PC-9 (cell line): ENCODE measurements around the gene CFAP74. TPM values are rescaled to one million over a fixed set of nuclear protein-coding genes. Genes with fewer than 3 reads are reported as not detected.

ENCODE experiments used
- BruUV-seq: library from RNA; stranded (reverse); fragments of 400-500 nt; replicated peaks from 2 replicates; lab custom pipeline; 2021; lab: Mats Ljungman, UMichigan
- CTCF ChIA-PET: fragments of 300-600 bp; sonication (Branson Sonifier 250); formaldehyde crosslinking; loops from one replicate; lab custom pipeline; 2022; ENCODE audit warnings: antibody characterized with exemption; lab: Charles Lee
- POLR2A ChIA-PET: fragments of 300-600 bp; sonication (Branson Sonifier 250); formaldehyde crosslinking; loops from one replicate; lab custom pipeline; 2022; ENCODE audit warnings: antibody characterized with exemption; ENCODE audit not compliant: unreplicated experiment; lab: Charles Lee
- DNase-seq, 2 experiments: peaks; one replicate each; pipeline versions ENCODE4 v3.0.0 to v3.0.0-alpha.2; 2015 to 2022; ENCODE audit warnings: mixed read lengths in 1 of 2
- H2AFZ ChIP-seq: fragments of 200-600 bp; sonication (generic); 2 replicates; pipeline ENCODE4 v1.8.1; 2017; ENCODE audit warnings: antibody characterized with exemption
- H3F3A ChIP-seq: fragments of 200-600 bp; sonication (generic); 2 replicates; pipeline ENCODE4 v1.8.1; 2017; ENCODE audit warnings: antibody characterized with exemption, mild to moderate bottlenecking, low read depth; ENCODE audit not compliant: insufficient read depth
- H3K27ac ChIP-seq: fragments of 200-600 bp; sonication (generic); 2 replicates; pipeline ENCODE4 v1.6.1; 2016; ENCODE audit warnings: mixed run types
- H3K27me3 ChIP-seq: fragments of 200-600 bp; sonication (generic); 2 replicates; pipeline ENCODE4 v1.6.1; 2016; ENCODE audit warnings: low read depth, mixed run types; ENCODE audit not compliant: insufficient read depth
- H3K36me3 ChIP-seq: fragments of 200-600 bp; sonication (generic); 2 replicates; pipeline ENCODE4 v1.6.1; 2016; ENCODE audit warnings: low read depth, mixed run types
- H3K4me1 ChIP-seq: fragments of 200-600 bp; sonication (generic); replicated peaks from 2 replicates; pipeline ENCODE4 v1.6.1; 2016; ENCODE audit warnings: mixed run types; ENCODE audit not compliant: insufficient read depth
- H3K4me2 ChIP-seq: fragments of 200-600 bp; sonication (generic); 2 replicates; pipeline ENCODE4 v1.6.1; 2017; ENCODE audit warnings: mixed run types
- H3K4me3 ChIP-seq: fragments of 200-600 bp; sonication (generic); 2 replicates; pipeline ENCODE4 v1.6.1; 2016; ENCODE audit warnings: mixed run types
- H3K79me2 ChIP-seq: fragments of 200-600 bp; sonication (generic); 2 replicates; pipeline ENCODE4 v1.6.1; 2017; ENCODE audit warnings: low read depth, mixed run types
- H3K9me2 ChIP-seq: fragments of 200-600 bp; sonication (generic); 2 replicates; pipeline ENCODE4 v1.8.1; 2017; ENCODE audit warnings: mild to moderate bottlenecking; ENCODE audit not compliant: insufficient read depth
- H3K9me3 ChIP-seq: fragments of 200-600 bp; sonication (generic); 2 replicates; pipeline ENCODE4 v1.8.1; 2016; ENCODE audit warnings: low read depth; ENCODE audit not compliant: insufficient read depth
- H4K20me1 ChIP-seq: fragments of 200-600 bp; sonication (generic); 2 replicates; pipeline ENCODE4 v1.8.1; 2017; ENCODE audit not compliant: insufficient read depth
- EZH2 ChIP-seq: fragments of 200-600 bp; sonication (generic); IDR thresholded peaks from 2 replicates; pipeline ENCODE4 v1.8.0; 2017; ENCODE audit warnings: antibody characterized with exemption, low read depth
- intact Hi-C: fragments of 100-400 bp; cut with micrococcal nuclease; formaldehyde crosslinking; loops from one replicate; pipeline ENCODE4 v1.10.0; 2022; ENCODE audit not compliant: unreplicated experiment
- total RNA-seq: library from RNA; stranded (reverse); gene quantifications from 2 replicates; pipeline ENCODE4 v1.2.3, GENCODE V29; 2021
- TF ChIP-seq, protein P1 (sequence below): fragments of 200-600 bp; sonication (generic); conservative IDR thresholded peaks from 2 replicates; pipeline ENCODE4 v1.6.1; 2017; ENCODE audit warnings: mixed run types, antibody characterized with exemption, mild to moderate bottlenecking, moderate library complexity

CFAP74 gene
- total RNA-seq, 1 experiment from 2014 or later = 2.8 TPM

DNA sequence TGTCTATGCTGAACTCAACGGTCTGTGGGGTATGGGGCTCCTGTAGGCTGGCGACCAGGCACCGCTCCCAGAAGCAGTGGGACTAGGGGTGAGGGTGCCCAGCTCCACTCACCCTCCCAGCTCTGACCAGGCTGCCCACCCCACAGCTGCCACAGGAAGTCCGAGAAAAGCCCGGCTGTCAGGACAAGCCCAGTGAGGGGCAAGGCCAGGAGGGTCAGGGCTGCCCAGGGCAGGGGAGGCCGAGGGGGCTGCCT lies 81.0 kb downstream of the CFAP74 start:
- no peak overlapping the region for H3K4me3 ChIP-seq
- TF ChIP-seq, protein P1, sequence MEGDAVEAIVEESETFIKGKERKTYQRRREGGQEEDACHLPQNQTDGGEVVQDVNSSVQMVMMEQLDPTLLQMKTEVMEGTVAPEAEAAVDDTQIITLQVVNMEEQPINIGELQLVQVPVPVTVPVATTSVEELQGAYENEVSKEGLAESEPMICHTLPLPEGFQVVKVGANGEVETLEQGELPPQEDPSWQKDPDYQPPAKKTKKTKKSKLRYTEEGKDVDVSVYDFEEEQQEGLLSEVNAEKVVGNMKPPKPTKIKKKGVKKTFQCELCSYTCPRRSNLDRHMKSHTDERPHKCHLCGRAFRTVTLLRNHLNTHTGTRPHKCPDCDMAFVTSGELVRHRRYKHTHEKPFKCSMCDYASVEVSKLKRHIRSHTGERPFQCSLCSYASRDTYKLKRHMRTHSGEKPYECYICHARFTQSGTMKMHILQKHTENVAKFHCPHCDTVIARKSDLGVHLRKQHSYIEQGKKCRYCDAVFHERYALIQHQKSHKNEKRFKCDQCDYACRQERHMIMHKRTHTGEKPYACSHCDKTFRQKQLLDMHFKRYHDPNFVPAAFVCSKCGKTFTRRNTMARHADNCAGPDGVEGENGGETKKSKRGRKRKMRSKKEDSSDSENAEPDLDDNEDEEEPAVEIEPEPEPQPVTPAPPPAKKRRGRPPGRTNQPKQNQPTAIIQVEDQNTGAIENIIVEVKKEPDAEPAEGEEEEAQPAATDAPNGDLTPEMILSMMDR = no peak
- no peak for TF ChIP-seq EZH2
- H3K4me1 ChIP-seq = peaks cover 9% of the 10 kb centered on the region; the same call in 1 of the 2 replicates
- no peak overlapping the region for H3K4me2 ChIP-seq
- BruUV-seq = no TSS peak
- intact Hi-C loops = no loop called here
- H3K9me3 ChIP-seq = no peaks in the 10 kb centered on the region
- no peaks in the 10 kb centered on the region for H4K20me1 ChIP-seq
- DNase-seq = no peak
- CTCF ChIA-PET = no interaction called here
- H3K79me2 ChIP-seq = no peaks in the 10 kb centered on the region
- H3K36me3 ChIP-seq = no peaks in the 10 kb centered on the region
- H3K27ac ChIP-seq = no peak overlapping the region
- peaks cover 6% of the 10 kb centered on the region; the same call in 1 of the 2 replicates for H3F3A ChIP-seq
- no peak overlapping the region for H2AFZ ChIP-seq
- no peaks in the 10 kb centered on the region for H3K9me2 ChIP-seq
- H3K27me3 ChIP-seq = peaks cover 32% of the 10 kb centered on the region
- POLR2A ChIA-PET = no interaction called here

DNA sequence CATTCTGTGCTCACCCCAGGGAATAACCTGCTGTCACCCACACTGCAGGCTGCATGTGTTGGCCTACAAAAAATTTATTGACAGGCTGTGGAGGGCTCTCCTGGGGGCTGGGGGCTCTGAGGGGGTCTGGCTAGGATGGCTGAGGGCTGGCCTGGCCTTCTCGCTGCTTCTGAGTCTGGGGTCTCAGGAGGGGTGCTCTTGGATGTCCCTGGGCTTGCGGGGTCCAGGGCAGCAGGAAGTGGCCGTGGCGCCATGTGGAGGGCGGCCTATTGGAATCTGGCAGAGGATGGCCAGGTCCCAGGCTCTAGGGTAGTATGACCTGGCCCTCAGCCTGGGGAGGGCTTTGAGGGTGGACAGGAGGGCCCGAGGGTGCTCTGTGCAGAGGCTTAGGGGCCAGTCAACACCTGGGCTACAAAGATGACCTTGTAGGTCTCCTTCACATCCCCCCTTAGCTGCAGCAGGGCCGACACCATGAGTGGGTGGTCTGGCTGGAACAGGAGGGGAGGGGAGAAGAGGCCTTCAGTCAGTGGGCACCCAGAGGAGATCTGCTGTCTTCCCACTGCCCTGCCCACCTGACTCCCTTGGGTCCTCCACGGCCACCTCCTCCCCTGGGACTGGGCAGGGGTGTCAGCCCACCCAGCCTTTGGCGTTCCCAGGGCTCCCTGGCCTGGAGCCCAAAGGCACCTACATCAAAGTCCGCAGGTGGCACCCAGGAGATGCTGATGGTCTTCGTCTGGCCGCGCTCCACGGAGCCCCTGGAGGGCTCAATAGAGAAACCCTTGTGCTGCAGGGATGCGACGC lies 81.5 kb downstream of the CFAP74 start:
- POLR2A ChIA-PET = no interaction called here

DNA sequence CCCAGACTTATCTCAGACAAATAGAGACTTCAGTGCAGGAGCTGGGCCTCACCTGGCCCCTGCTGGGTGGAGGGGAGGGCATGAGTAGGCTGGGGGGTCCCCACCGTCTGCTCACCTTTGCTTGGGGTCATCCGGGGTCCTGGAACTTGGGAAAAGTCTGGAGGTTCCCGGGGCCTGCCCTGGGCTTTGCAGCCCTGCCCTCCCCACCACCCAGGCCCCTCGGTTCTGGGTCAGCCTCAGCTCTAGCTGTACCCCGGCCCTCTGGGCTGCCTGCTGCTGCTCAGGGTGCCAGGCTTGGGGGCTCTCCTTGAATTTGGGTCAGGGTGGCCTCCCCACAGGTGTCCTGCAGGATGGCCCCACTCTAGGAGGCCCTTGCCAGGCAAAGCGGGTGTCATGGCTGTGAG lies 82.1 kb downstream of the CFAP74 start:
- H3K27ac ChIP-seq = no peak overlapping the region
- H3K9me2 ChIP-seq = no peaks in the 10 kb centered on the region
- no peak overlapping the region for H2AFZ ChIP-seq
- H3K79me2 ChIP-seq = no peaks in the 10 kb centered on the region
- H3K36me3 ChIP-seq = no peaks in the 10 kb centered on the region
- H3K9me3 ChIP-seq = no peaks in the 10 kb centered on the region
- intact Hi-C loops = no loop called here
- no peaks in the 10 kb centered on the region for H4K20me1 ChIP-seq
- 0 out of 2 replicates have a peak, but pooled peaks cover 20% of the 10 kb centered on the region for H3K27me3 ChIP-seq
- no peak for DNase-seq
- no peak overlapping the region for H3K4me2 ChIP-seq
- H3K4me1 ChIP-seq = peaks cover 9% of the 10 kb centered on the region; the same call in 1 of the 2 replicates
- CTCF ChIA-PET = no interaction called here
- BruUV-seq = no TSS peak
- H3F3A ChIP-seq = peaks cover 6% of the 10 kb centered on the region; the same call in 1 of the 2 replicates
- TF ChIP-seq, protein P1 = no peak
- no peak for TF ChIP-seq EZH2
- H3K4me3 ChIP-seq = no peak overlapping the region
- POLR2A ChIA-PET = no interaction called here

More for the DNA sequence above, 81.5 kb downstream of the CFAP74 start:
- BruUV-seq = no TSS peak
- TF ChIP-seq, protein P1 = no peak
- no peak for TF ChIP-seq EZH2
- Histone ChIP-seq H3K27ac (no peak overlapping the region), H4K20me1 (no peaks in the 10 kb centered on the region), H3K4me2 (no peak overlapping the region), H3K9me2 (no peaks in the 10 kb centered on the region), H3F3A (peaks cover 6% of the 10 kb centered on the region; the same call in 1 of the 2 replicates), H3K9me3 (no peaks in the 10 kb centered on the region), H3K4me1 (peaks cover 9% of the 10 kb centered on the region; the same call in 1 of the 2 replicates), H3K4me3 (no peak overlapping the region), H3K36me3 (no peaks in the 10 kb centered on the region), H3K79me2 (no peaks in the 10 kb centered on the region), H2AFZ (no peak overlapping the region), H3K27me3 (peaks cover 27% of the 10 kb centered on the region)
- CTCF ChIA-PET = no interaction called here
- DNase-seq = no peak
- intact Hi-C loops = no loop called here
